ENCODE results near the gene BACH2.
"Not testable (repeated sequence)": the region's sequence is repeated elsewhere in the genome, so short reads cannot be mapped to it uniquely, and the experiment has no call there.

BACH2 gene

GRCh38 chr6:90179190-90180169 lies 117.2 kb downstream of the BACH2 start:
- no peak for DNase-seq

GRCh38 chr6:90178384-90178855 lies 118.2 kb downstream of the BACH2 start:
- no peak for DNase-seq

- no peak for DNase-seq
Observed at GRCh38 chr6:90177544-90178383, 118.9 kb downstream of the BACH2 start.

GRCh38 chr6:90175627-90176538 lies 120.8 kb downstream of the BACH2 start:
- no peak for DNase-seq

GRCh38 chr6:90173262-90173925 lies 123.2 kb downstream of the BACH2 start:
- no peak for DNase-seq

- DNase-seq: no peak
Observed at GRCh38 chr6:90170601-90171000, 126.0 kb downstream of the BACH2 start.

GRCh38 chr6:90169374-90169773 lies 127.3 kb downstream of the BACH2 start:
- no peak for DNase-seq

- DNase-seq: no peak
Observed at GRCh38 chr6:90168693-90169131, 127.9 kb downstream of the BACH2 start.

- no peak for DNase-seq
Observed at GRCh38 chr6:90167514-90168379, 128.9 kb downstream of the BACH2 start.

- not testable (repeated sequence) for DNase-seq
Observed at GRCh38 chr6:90166155-90166924, 130.3 kb downstream of the BACH2 start.

GRCh38 chr6:90162648-90163387 lies 133.8 kb downstream of the BACH2 start:
- DNase-seq: no peak

- DNase-seq: no peak
Observed at GRCh38 chr6:90160013-90160412, 136.6 kb downstream of the BACH2 start.

- no peak for DNase-seq
Observed at GRCh38 chr6:90159452-90159851, 137.2 kb downstream of the BACH2 start.

GRCh38 chr6:90158936-90159335 lies 137.7 kb downstream of the BACH2 start:
- no peak for DNase-seq

GRCh38 chr6:90157441-90157840 lies 139.2 kb downstream of the BACH2 start:
- DNase-seq: no peak

- DNase-seq: no peak
Observed at GRCh38 chr6:90156861-90157260, 139.8 kb downstream of the BACH2 start.

GRCh38 chr6:90154755-90155470 lies 141.7 kb downstream of the BACH2 start:
- DNase-seq: no peak
